GM21737 (cell line): Measurements from ENCODE around the gene POLR2A.

Experiments used
- ATAC-seq: cut with Tn5 transposase; IDR thresholded peaks from one replicate; pipeline ENCODE4 v1.9.1; 2021; ENCODE audit warnings: mild to moderate bottlenecking, moderate library complexity; ENCODE audit not compliant: unreplicated experiment

Gene POLR2A

GRCh38 chr17:7501729-7502128 lies 17.6 kb downstream of the POLR2A start:
- no peak for ATAC-seq

GRCh38 chr17:7502171-7502847 lies 18.1 kb downstream of the POLR2A start:
- ATAC-seq = no peak

- no peak for ATAC-seq
These were observed 18.8 kb downstream of the POLR2A start for GRCh38 chr17:7502987-7503386.

- no peak for ATAC-seq
These were observed 19.4 kb downstream of the POLR2A start for GRCh38 chr17:7503521-7503920.

- no peak for ATAC-seq
These were observed 24.0 kb downstream of the POLR2A start for GRCh38 chr17:7508145-7508544.

GRCh38 chr17:7508846-7509245 lies 24.7 kb downstream of the POLR2A start:
- no peak for ATAC-seq

GRCh38 chr17:7509937-7510336 lies 25.8 kb downstream of the POLR2A start:
- no peak for ATAC-seq

GRCh38 chr17:7511108-7511507 lies 26.9 kb downstream of the POLR2A start:
- ATAC-seq = no peak

GRCh38 chr17:7512105-7512504 lies 27.9 kb downstream of the POLR2A start:
- no peak for ATAC-seq

GRCh38 chr17:7512824-7513540 lies 28.8 kb downstream of the POLR2A start:
- ATAC-seq = no peak

GRCh38 chr17:7513850-7514419 lies 29.8 kb downstream of the POLR2A start:
- ATAC-seq = no peak

- no peak for ATAC-seq
These were observed 31.9 kb downstream of the POLR2A start for GRCh38 chr17:7515911-7516610.

- ATAC-seq = no peak
These were observed 38.9 kb downstream of the POLR2A start for GRCh38 chr17:7523033-7523432.

GRCh38 chr17:7528842-7529241 lies 44.7 kb downstream of the POLR2A start:
- ATAC-seq = no peak

GRCh38 chr17:7530023-7530900 lies 46.1 kb downstream of the POLR2A start:
- no peak for ATAC-seq

GRCh38 chr17:7538050-7538449 lies 53.9 kb downstream of the POLR2A start:
- no peak for ATAC-seq

GRCh38 chr17:7538891-7539545 lies 54.9 kb downstream of the POLR2A start:
- ATAC-seq = no peak

- no peak for ATAC-seq
These were observed 57.0 kb downstream of the POLR2A start for GRCh38 chr17:7541074-7541621.

- no peak for ATAC-seq
These were observed 60.7 kb downstream of the POLR2A start for GRCh38 chr17:7544911-7545310.
